Measurements from ENCODE around the gene BORCS6. TPM values are rescaled to one million over a fixed set of nuclear protein-coding genes. Genes with fewer than 3 reads are reported as not detected.

Gene BORCS6
- total and polyA plus RNA-seq, 9 of the 15 experiments (the other 6 are each of a cell fraction or from before 2014, with no cell fraction given) = 0.01 to 7.4 (median 2.3) TPM

GRCh38 chr17:8173056-8173870 lies 16.7 kb downstream of the BORCS6 start (continued):
- TF ChIP-seq CUX1 (CRISPR knock-in tag; IDR thresholded peaks at IDR 0.05) (no peak), PML (IDR thresholded peaks at IDR 0.05; ENCODE audit: low read length) (peak; percentile 100), ZNF140 (CRISPR knock-in tag; IDR thresholded peaks at IDR 0.05) (no peak), CGGBP1 (CRISPR knock-in tag; IDR thresholded peaks at IDR 0.05) (peak; percentile 99), ZNF239 (CRISPR knock-in tag; IDR thresholded peaks at IDR 0.05) (peak; percentile 68), RBBP5 (IDR thresholded peaks at IDR 0.05; ENCODE audit: borderline replicate concordance, insufficient read depth, low read length, poor library complexity, severe bottlenecking) (no peak), POLR2G (IDR thresholded peaks at IDR 0.05; ENCODE audit: low read depth, low read length) (peak; percentile 85), TCF7 (IDR thresholded peaks at IDR 0.05; ENCODE audit: borderline replicate concordance) (peak; percentile 42; the same call in 1 of the 2 replicates), E2F1 (CRISPR knock-in tag; IDR thresholded peaks at IDR 0.05) (0 out of 2 replicates have a peak, but pooled peaks have one; percentile 29), E2F8 (IDR thresholded peaks at IDR 0.05; ENCODE audit: low read depth, partially characterized antibody) (peak; percentile 46), HCFC1 (IDR thresholded peaks at IDR 0.05; ENCODE audit: low read depth, low read length) (peak; percentile 65), HMG20B (CRISPR knock-in tag; IDR thresholded peaks at IDR 0.05) (peak; percentile 90), U2AF1 (optimal IDR thresholded peaks at IDR 0.05; ENCODE audit: low read depth, low read length) (peak; percentile 75), ZNF217 (CRISPR knock-in tag; IDR thresholded peaks at IDR 0.05) (no peak), ZNF57 (CRISPR knock-in tag; IDR thresholded peaks at IDR 0.05) (peak; percentile 91), FOXA3 (CRISPR knock-in tag; conservative IDR thresholded peaks at IDR 0.05 in 1 of 2, IDR thresholded peaks at IDR 0.05 in 1 of 2) (peak; percentile 48 to 63; a peak in 2 of 4 replicates)
